Heart right ventricle (tissue), 16 donors: ENCODE data around the gene MVB12B. TPM values are rescaled to one million over a fixed set of nuclear protein-coding genes. Genes with fewer than 3 reads are reported as not detected.

Source experiments
- ATAC-seq, 8 donors: fragments of 200-7000 bp; cut with Tn5 transposase; one replicate each; pipeline ENCODE4 v1.9.1; 2020; ENCODE audit warnings: mild to moderate bottlenecking in 8 of 8, moderate library complexity in 8 of 8, moderate number of reproducible peaks in 1 of 8
- DNase-seq, 2 donors: peaks; one replicate each; pipeline ENCODE4 v3.0.0-alpha.2; 2020
- H3K27ac ChIP-seq, 10 donors: fragments of 200-600 bp; sonication (generic) in 2 of 10; one replicate each; pipeline versions ENCODE4 v1.5.0 to v1.8.0; 2020 to 2022; ENCODE audit warnings: mild to moderate bottlenecking in 3 of 10
- H3K27me3 ChIP-seq, 7 donors: fragments of 200-600 bp; one replicate each; pipeline ENCODE4 v1.8.0; 2021 to 2022; ENCODE audit warnings: mild to moderate bottlenecking in 2 of 7
- H3K36me3 ChIP-seq, 9 donors: fragments of 200-600 bp; sonication (generic) in 1 of 9; one replicate each; pipeline versions ENCODE4 v1.5.0 to v1.8.0; 2020 to 2022; ENCODE audit warnings: mild to moderate bottlenecking in 2 of 9
- H3K4me1 ChIP-seq, 9 donors: fragments of 200-600 bp; sonication (generic) in 1 of 9; one replicate each; pipeline versions ENCODE4 v1.5.0 to v1.8.0; 2020 to 2022; ENCODE audit warnings: mild to moderate bottlenecking in 4 of 9
- H3K4me3 ChIP-seq, 10 donors: fragments of 200-600 bp; sonication (generic) in 2 of 10; one replicate each; pipeline versions ENCODE4 v1.5.0 to v1.8.0; 2020 to 2022; ENCODE audit warnings: mild to moderate bottlenecking in 7 of 10, moderate library complexity in 2 of 10
- H3K9me3 ChIP-seq, 11 donors: fragments of 200-600 bp in 10 of 11; sonication (generic) in 2 of 11; one replicate each; pipeline versions ENCODE4 v1.5.0 to v1.8.0; 2013 to 2022; ENCODE audit warnings: mild to moderate bottlenecking in 2 of 11, control low read depth in 1 of 11, moderate library complexity in 1 of 11
- CTCF ChIP-seq, 9 donors: fragments of 200-600 bp; sonication (generic) in 2 of 9; IDR thresholded peaks; one replicate each; pipeline versions ENCODE4 v1.5.0 to v1.8.0; 2021 to 2022; ENCODE audit warnings: antibody characterized with exemption in 9 of 9, mild to moderate bottlenecking in 5 of 9, moderate library complexity in 1 of 9
- WGBS, 2 donors: extraction: QIAGEN DNeasy Blood & Tissue Kit; methylation state at CpG; one replicate each; pipeline ENCODE4 v1.1.7; 2013; ENCODE audit warnings: inconsistent platforms in 1 of 2; 5-methylcytosine and 5-hydroxymethylcytosine counted together
- intact Hi-C, 10 donors: fragments of 100-400 bp; cut with DNase I; formaldehyde crosslinking; loops; one replicate each; pipeline versions ENCODE4 v1.11.1 to v1.14.2; 2022
- polyA plus RNA-seq, 2 donors: library from polyadenylated mRNA; stranded (reverse); fragments of 200-250 nt; gene quantifications; one replicate each; pipeline ENCODE4 v1.2.3, GENCODE V29; 2013
- total RNA-seq, 10 donors: library from RNA; stranded (reverse); fragmentation: NEBNext Ultra II Directional in 3 of 10; extraction: Animal tissue kit (Norgen Biotek cat#: 25700) in 3 of 10; gene quantifications; one replicate each; pipeline versions ENCODE4 v1.2.1 to v1.2.4, GENCODE V29; 2021 to 2023
- donor health status: Arrhythmogenic right ventricular cardiomyopathy.
- donor health status: ischemic (EF 13 %, LVEDD 7.1; RV severe dilation, severe dysfunction).
- donor health status: healthy with polysubstance abuse.
- donor health status: DM: no; HTN: yes; CAD: no.
- donor health status: DM: no; HTN: no; CAD: no.
- donor health status: ischemic (EF 25% LVEDD 6.9; RV normal size, moderate dysfunction).
- donor health status: ischemic (EF 25% LVEDD 5.7; RV mildly dilated, moderate dysfunction).
- donor health status: healthy.
- donor health status: DM: yes; HTN: yes; CAD: no.
- donor health status: Ischemic cardiomyopathy.
- donor health status: ischemic (EF 35%, LVEDD 5.7; RV mildly dilated, moderate dysfunction).
- donor health status: nonischemic (EF 11% LVEDD 7.7; RV severe dilation, severe dysfunction).
- donor health status: DM: yes; HTN: yes; CAD: no.
- donor health status: PGD.
- donor health status: ischemic (EF 29% LVEDD 5.4; RV normal size, mild dysfunction).
- donor health status: nonischemic (EF 23%, LVEDD 6.1; RV moderate dilation, normal function).

The MVB12B gene
- total and polyA plus RNA-seq, 12 donors = 2.8 to 16.5 (median 10.6) TPM

DNA sequence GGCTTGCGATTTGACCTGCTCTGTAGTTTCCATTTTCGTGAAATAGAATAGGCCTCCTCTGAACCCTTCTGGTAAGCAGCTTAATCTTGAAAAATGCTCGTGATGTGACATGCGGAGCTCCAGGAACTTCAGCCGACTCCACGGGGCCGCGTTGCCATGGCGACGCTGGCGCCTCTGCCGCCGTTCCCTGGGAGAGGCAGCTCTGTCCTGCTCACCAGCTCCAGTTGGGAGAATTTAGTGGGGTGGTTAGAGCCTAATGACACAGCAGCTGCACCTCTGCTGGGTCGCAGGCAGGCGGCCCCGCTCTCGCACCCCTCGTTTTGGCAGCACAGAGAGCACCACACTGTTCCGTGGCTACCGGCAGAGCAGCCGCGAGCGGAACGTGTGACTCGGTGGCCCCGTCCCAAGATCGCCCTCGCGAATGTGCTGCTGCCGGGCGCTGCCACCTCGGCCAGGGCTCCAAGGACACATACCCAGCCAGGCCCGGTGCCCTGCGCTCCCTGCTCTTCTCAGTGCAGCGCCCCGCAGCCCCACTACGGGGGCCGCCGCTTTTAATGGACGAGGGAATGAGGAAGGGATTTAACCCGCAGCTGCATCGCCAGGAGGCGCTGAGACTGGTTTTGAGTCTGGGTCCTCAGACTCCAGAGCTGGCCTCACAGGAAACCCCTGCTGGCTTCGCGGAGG lies 155.9 kb downstream of the MVB12B start:
- DNase-seq = peak in 1 of 2 donors; percentile 59
- H3K27me3 ChIP-seq = no peaks in the 10 kb centered on the region
- TF ChIP-seq CTCF (IDR thresholded peaks at IDR 0.05) = no peak
- peaks cover 0 to under 1% (median 0%) of the 10 kb centered on the region in 9 donors for H3K4me1 ChIP-seq
- intact Hi-C loops = loop anchor here in 2 of 10 donors (10.0 kb wide), 3 partner anchors 88 to 1078 kb away; no protein-coding TSS in a partner anchor
- 73 to 75% methylated on average over 45 of the region's 45 CpGs for WGBS, 2 donors
- peak in 7 of 8 donors; percentile 33 to 62 (median 50) for ATAC-seq
- H3K36me3 ChIP-seq = peaks cover 0 to 51% (median 0%) of the 10 kb centered on the region in 9 donors
- no peaks in the 10 kb centered on the region for H3K9me3 ChIP-seq
- H3K27ac ChIP-seq = no peak overlapping the region
- peak overlapping the region in 3 of 10 donors; percentile 1 to 17 (median 2) for H3K4me3 ChIP-seq

DNA sequence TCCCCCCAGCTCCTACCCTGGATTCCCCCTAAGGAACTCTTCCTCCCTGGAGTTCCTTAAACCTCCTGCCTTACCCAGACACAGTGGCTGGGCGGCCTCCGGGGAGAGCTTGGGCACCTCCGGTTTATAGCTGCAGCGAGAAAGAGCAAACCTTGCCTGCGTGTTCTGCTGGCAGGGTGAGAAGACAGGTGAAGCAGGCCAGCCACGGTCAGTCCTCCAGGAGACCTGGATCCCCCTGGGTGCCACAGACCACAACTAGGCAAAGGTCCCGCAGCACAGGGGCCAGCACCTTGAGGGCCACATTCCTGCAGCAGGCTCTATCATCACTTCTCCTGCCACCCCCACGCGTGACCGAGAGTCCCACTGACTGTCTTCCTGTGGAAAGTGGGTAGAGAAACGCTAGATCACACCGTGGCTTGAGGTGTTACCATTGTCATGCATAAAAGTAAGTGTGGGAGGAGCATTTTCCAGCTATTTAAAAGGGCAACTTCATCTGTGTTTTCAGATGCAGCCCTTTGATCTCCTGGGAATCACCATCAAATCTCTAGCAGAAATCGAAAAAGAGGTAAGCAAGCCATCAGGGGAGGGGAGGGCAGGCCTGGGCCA lies 156.9 kb downstream of the MVB12B start:
- DNase-seq = no peak
- peaks cover 0 to 11% (median 0%) of the 10 kb centered on the region in 9 donors for H3K4me1 ChIP-seq
- H3K36me3 ChIP-seq = peaks cover 0 to 51% (median 0%) of the 10 kb centered on the region in 9 donors
- TF ChIP-seq CTCF (IDR thresholded peaks at IDR 0.05) = no peak
- no peaks in the 10 kb centered on the region for H3K9me3 ChIP-seq
- no peaks in the 10 kb centered on the region for H3K27me3 ChIP-seq
- no peak overlapping the region for H3K4me3 ChIP-seq
- intact Hi-C loops = loop anchor here in 2 of 10 donors (10.0 kb wide), 3 partner anchors 89 to 1079 kb away; no protein-coding TSS in a partner anchor
- H3K27ac ChIP-seq = no peak overlapping the region
- WGBS, 2 donors = 92 to 95% methylated on average over 13 of the region's 13 CpGs
- ATAC-seq = no peak

DNA sequence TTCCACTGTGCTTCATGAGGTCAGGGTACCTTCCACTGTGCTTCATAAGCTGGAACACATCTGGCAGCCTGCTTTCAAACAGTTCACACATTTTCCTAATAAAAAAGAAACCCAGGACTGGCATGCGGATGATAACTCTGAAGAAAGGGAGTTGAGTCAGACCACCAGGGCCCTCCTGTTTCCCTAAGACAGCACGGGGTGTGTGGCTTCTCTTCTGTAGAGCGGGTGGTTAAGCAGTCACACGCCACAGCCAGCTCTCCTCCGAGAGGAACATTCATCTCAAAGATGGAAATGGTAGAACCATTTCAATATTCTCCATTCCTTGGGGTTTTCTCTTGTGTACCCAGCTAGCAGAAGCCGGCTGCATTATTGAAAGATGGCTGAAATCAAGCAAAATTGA lies 159.0 kb downstream of the MVB12B start:
- TF ChIP-seq CTCF (IDR thresholded peaks at IDR 0.05) = no peak
- intact Hi-C loops = loop anchor here in 2 of 10 donors (10.0 kb wide), 3 partner anchors 91 to 1081 kb away; no protein-coding TSS in a partner anchor

DNA sequence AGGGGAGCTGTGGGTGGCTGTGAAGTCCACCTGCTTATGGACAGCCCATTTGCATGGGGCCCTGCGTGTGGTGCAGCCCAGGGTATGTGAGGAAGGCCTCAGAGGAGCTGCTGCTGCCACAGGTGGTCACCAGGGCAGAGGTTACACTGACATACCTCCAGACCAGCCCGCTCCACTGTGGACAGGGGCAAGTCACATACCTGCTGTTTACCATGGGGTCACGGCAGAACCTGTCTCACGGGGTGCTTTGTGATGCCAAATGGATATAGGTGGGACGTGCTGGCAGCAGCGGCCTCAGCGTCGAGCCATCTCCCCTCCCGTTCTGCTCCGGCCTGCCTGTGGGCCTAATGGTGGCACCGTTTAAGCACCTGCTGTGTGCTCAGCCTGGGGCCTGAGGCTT lies 159.6 kb downstream of the MVB12B start:
- H3K27me3 ChIP-seq = no peaks in the 10 kb centered on the region
- no peak overlapping the region for H3K27ac ChIP-seq
- intact Hi-C loops = loop anchor here in 2 of 10 donors (10.0 kb wide), 3 partner anchors 91 to 1081 kb away; no protein-coding TSS in a partner anchor
- H3K4me1 ChIP-seq = peaks cover 0 to 16% (median 0%) of the 10 kb centered on the region in 9 donors
- WGBS, 2 donors = 91 to 98% methylated on average over 11 of the region's 11 CpGs
- H3K4me3 ChIP-seq = no peak overlapping the region
- H3K36me3 ChIP-seq = peaks cover 0 to 35% (median 0%) of the 10 kb centered on the region in 9 donors
- TF ChIP-seq CTCF (IDR thresholded peaks at IDR 0.05) = no peak
- H3K9me3 ChIP-seq = no peaks in the 10 kb centered on the region
- ATAC-seq (no peak), DNase-seq (no peak)

More for the DNA sequence above, 159.0 kb downstream of the MVB12B start:
- peaks cover 0 to 15% (median 0%) of the 10 kb centered on the region in 9 donors for H3K4me1 ChIP-seq
- no peak for DNase-seq
- no peaks in the 10 kb centered on the region for H3K27me3 ChIP-seq
- H3K9me3 ChIP-seq = no peaks in the 10 kb centered on the region
- H3K36me3 ChIP-seq = peaks cover 0 to 40% (median 0%) of the 10 kb centered on the region in 9 donors
- H3K27ac ChIP-seq = no peak overlapping the region
- WGBS, 2 donors = 94 to 95% methylated on average over 6 of the region's 6 CpGs
- ATAC-seq = no peak
- H3K4me3 ChIP-seq = no peak overlapping the region
